Neural cell (in vitro differentiated cells): Measurements from ENCODE around the gene NT5C3A. TPM values are rescaled to one million over a fixed set of nuclear protein-coding genes. Genes with fewer than 3 reads are reported as not detected.
"Not testable (repeated sequence)": the region's sequence is repeated elsewhere in the genome, so short reads cannot be mapped to it uniquely, and the experiment has no call there.

Experiments
- H2AFZ ChIP-seq: fragments of 200-600, 300-800 bp; sonication (generic), shearing (Covaris generic); 2 replicates; pipeline ENCODE4 v1.6.0; 2014; ENCODE audit warnings: low read depth, mild to moderate bottlenecking, antibody characterized with exemption, low read length, moderate library complexity
- H3F3A ChIP-seq: fragments of 200-600 bp; shearing (Covaris generic); 2 replicates; pipeline ENCODE4 v1.6.1; 2016; ENCODE audit warnings: mild to moderate bottlenecking, moderate library complexity, mixed read lengths, antibody characterized with exemption, low read length; ENCODE audit not compliant: insufficient read depth, poor library complexity, severe bottlenecking
- H3K27ac ChIP-seq: fragments of 200-600, 300-800 bp; sonication (generic), shearing (Covaris generic); 2 replicates; pipeline ENCODE4 v1.5.1; 2014; ENCODE audit warnings: mild to moderate bottlenecking, low read length, moderate library complexity
- H3K27me3 ChIP-seq: fragments of 300-800, 200-600 bp; sonication (generic), shearing (Covaris generic); 2 replicates; pipeline ENCODE4 v1.6.0; 2014; ENCODE audit warnings: mild to moderate bottlenecking, low read depth, low read length, moderate library complexity; ENCODE audit not compliant: insufficient read depth
- H3K36me3 ChIP-seq: fragments of 300-800, 200-600 bp; sonication (generic), shearing (Covaris generic); 2 replicates; pipeline ENCODE4 v1.5.1; 2014; ENCODE audit warnings: mild to moderate bottlenecking, antibody characterized with exemption, low read length, moderate library complexity; ENCODE audit not compliant: insufficient read depth
- H3K4me2 ChIP-seq: fragments of 300-800, 200-600 bp; sonication (generic), shearing (Covaris generic); 2 replicates; pipeline ENCODE4 v1.6.0; 2014; ENCODE audit warnings: mild to moderate bottlenecking, low read length
- H3K4me3 ChIP-seq: fragments of 300-800, 200-600 bp; sonication (generic), shearing (Covaris generic); 2 replicates; pipeline ENCODE4 v1.5.1; 2014; ENCODE audit warnings: mild to moderate bottlenecking, low read length, moderate library complexity
- H3K79me2 ChIP-seq: fragments of 200-600 bp; shearing (Covaris generic); replicated peaks from 2 replicates; pipeline ENCODE4 v1.6.0; 2014; ENCODE audit warnings: mild to moderate bottlenecking, low read length, moderate library complexity; ENCODE audit not compliant: insufficient read depth
- H3K9ac ChIP-seq: fragments of 300-800, 200-600 bp; sonication (generic), shearing (Covaris generic); 2 replicates; pipeline ENCODE4 v1.6.1; 2016; ENCODE audit warnings: mild to moderate bottlenecking, low read length, mixed read lengths
- H3K9me2 ChIP-seq: fragments of 200-600 bp; shearing (Covaris generic); 2 replicates; pipeline ENCODE4 v1.6.1; 2016; ENCODE audit warnings: mild to moderate bottlenecking, low read length, mixed read lengths; ENCODE audit not compliant: insufficient read depth
- H3K9me3 ChIP-seq: fragments of 200-600, 300-800 bp; sonication (generic), shearing (Covaris generic); 2 replicates; pipeline ENCODE4 v1.6.1; 2016; ENCODE audit warnings: mild to moderate bottlenecking, mixed run types, low read length, moderate library complexity, mixed read lengths
- H4K20me1 ChIP-seq: fragments of 200-600 bp; shearing (Covaris generic); 2 replicates; pipeline ENCODE4 v1.6.1; 2016; ENCODE audit warnings: mild to moderate bottlenecking, mixed run types; ENCODE audit not compliant: insufficient read depth
- polyA plus RNA-seq: library from polyadenylated mRNA; depleted of rRNA; stranded (reverse); fragments of >200 nt; gene quantifications from 2 replicates; pipeline ENCODE4 v1.2.3, GENCODE V29; 2014

NT5C3A gene
- polyA plus RNA-seq, 1 donor from 2014 or later = 99.2 TPM

DNA sequence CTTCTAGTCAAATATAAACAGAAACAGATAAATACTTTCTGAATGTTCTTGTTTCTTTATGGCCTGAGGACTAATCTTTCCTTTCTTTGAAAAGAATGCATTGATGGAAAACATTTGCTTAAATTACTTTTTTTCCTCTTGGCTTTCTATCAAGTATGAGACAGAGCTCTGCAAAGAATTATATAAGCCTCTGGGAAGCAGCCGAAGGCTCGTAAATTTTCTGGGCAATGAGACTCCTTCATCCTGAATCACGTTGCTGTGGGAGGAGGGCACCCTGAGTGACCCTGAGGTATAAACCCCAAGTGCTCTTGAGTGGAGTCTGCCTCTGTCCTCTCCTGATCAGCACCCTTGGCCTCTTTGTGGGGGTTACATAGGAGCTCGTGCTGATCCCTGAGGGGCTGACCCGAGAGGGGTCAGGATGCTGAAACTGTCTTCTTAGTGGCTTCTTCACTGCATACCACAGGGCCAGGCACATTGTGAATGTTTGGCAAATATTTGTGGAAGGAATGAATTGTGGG, 71.4 kb downstream of the NT5C3A start:
- H3K27me3 ChIP-seq, H3K27ac ChIP-seq, H3K9ac ChIP-seq, H3K4me2 ChIP-seq, H4K20me1 ChIP-seq, H3K9me2 ChIP-seq, H3F3A ChIP-seq, H2AFZ ChIP-seq, H3K79me2 ChIP-seq, H3K36me3 ChIP-seq, H3K4me3 ChIP-seq, H3K9me3 ChIP-seq: not testable (repeated sequence)

DNA sequence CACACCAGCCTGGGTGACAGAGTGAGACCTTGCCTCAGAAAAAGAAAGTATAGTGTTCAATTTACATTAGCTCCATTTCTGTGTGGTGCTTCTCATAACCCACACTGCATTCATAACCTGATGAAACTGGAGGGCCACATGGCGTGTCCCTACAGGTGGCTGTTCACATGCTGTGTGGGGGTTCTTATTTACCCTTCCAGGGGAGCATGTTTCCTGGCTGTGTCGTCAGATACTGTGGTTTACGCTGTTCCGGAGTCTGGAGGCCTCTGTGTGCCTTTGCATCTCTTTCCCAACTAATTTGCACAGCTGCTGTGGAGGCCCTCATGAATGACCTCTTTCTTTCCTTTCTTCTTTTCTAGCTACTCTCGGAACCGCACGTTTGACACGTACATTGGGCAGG, 74.4 kb downstream of the NT5C3A start:
- H3K27me3 ChIP-seq, H3K9ac ChIP-seq, H3F3A ChIP-seq, H2AFZ ChIP-seq, H4K20me1 ChIP-seq, H3K27ac ChIP-seq, H3K9me3 ChIP-seq, H3K4me2 ChIP-seq, H3K79me2 ChIP-seq, H3K4me3 ChIP-seq, H3K9me2 ChIP-seq, H3K36me3 ChIP-seq: not testable (repeated sequence)

DNA sequence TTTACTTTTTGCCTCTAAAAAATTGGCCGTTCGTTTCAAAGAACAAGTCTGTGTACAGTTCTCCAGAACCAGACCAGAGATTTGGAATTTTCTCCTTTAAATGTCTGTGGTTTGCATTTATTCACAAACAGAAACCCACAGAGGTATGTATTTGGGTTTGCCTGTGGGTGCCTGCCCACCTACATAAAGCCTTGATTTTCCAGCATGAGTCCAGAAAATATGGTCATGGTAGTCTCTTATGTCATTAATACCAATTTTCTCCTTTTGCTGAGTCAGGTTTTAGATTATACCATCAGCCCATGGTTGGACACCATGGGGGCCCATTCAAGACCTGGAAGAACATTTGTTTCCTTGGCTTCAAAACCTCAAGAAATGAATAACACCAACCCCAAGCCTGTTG, 82.7 kb downstream of the NT5C3A start:
- not testable (repeated sequence) for H2AFZ ChIP-seq, H3K9ac ChIP-seq, H3K9me3 ChIP-seq, H3K27me3 ChIP-seq, H3K79me2 ChIP-seq, H4K20me1 ChIP-seq, H3K36me3 ChIP-seq, H3K4me2 ChIP-seq, H3K9me2 ChIP-seq, H3K27ac ChIP-seq, H3F3A ChIP-seq, H3K4me3 ChIP-seq

DNA sequence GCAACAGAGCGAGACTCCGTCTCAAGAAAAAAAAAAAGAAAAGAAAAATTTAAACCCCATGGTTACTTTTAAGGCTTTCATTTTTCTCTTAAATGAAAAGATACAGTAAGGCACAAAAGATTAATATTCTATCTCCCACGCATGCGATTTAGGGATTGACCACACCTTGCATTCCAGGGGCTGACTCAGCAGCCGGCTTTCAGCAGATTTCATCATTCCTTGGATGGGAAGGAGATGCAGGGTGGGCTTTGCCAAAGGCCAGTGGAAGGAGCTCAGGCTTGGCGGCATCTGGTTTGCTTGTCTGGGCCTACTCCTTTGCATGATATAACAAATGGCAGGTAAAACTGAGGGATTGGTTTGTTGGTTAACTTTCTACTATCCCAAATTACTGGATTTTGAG, 83.3 kb downstream of the NT5C3A start:
- not testable (repeated sequence) for H3K27me3 ChIP-seq, H3K9ac ChIP-seq, H3K36me3 ChIP-seq, H3K4me3 ChIP-seq, H2AFZ ChIP-seq, H4K20me1 ChIP-seq, H3K4me2 ChIP-seq, H3K79me2 ChIP-seq, H3K9me2 ChIP-seq, H3K27ac ChIP-seq, H3K9me3 ChIP-seq, H3F3A ChIP-seq

DNA sequence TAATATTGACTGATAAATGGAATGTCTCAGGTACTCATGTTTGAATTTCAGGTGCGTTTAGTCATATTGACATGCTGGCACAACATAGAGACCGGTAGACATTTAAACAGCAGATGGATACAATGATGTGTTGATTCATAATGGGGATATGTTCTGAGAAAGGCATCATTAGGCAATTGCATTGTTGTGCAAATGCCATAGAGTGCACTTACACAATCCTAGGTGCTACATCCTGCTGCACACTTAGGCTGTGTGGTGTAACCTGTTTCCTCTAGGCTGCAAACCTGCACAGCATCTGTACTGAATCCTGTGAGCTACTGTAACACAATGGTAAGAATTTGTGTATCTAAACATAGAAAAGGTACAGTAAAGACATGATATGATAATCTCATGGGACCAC, 85.4 kb downstream of the NT5C3A start:
- not testable (repeated sequence) for H3K4me2 ChIP-seq, H3K79me2 ChIP-seq, H4K20me1 ChIP-seq, H2AFZ ChIP-seq, H3K9me2 ChIP-seq, H3K27ac ChIP-seq, H3K9me3 ChIP-seq, H3K9ac ChIP-seq, H3K27me3 ChIP-seq, H3K4me3 ChIP-seq, H3F3A ChIP-seq, H3K36me3 ChIP-seq

DNA sequence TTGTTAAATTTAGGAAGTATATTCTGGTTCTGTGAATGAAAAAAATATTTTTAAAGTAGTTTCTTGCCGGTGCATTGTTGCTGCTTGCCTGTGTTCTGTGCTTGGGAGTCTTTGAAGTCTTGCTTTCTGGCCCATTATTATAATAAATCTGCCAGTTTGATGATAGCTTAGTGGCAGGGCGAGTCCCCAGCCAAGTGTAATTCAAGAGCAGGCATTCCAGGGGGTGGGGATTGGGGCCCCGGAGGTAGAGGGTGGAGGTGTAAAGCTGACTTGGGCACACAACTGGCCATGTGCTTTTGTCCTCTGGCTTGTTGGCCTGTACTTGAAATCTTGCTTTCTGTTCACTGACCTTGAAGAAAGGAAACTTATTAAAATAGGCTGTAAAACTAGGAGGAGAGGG, 90.6 kb downstream of the NT5C3A start:
- H3K36me3 ChIP-seq, H3K79me2 ChIP-seq, H4K20me1 ChIP-seq, H3K27me3 ChIP-seq, H3K4me3 ChIP-seq, H3K4me2 ChIP-seq, H3K27ac ChIP-seq, H3K9me2 ChIP-seq, H2AFZ ChIP-seq, H3K9me3 ChIP-seq, H3K9ac ChIP-seq, H3F3A ChIP-seq: not testable (repeated sequence)

DNA sequence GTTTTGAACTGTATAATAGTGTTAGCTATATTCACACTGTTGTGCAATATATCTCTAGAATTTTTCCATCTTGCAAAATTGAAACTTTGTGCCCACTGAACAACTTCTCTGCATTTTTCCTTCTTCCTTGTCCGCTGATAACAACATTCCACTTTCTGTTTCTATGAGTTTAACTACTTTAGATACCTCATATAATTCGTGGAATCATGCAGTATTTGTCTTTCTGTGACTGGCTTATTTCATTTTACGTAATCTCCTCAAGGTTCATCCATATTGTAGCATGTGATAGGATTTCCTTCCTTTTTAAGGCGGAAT, 95.4 kb downstream of the NT5C3A start:
- H3K27ac ChIP-seq = not testable (repeated sequence)

DNA sequence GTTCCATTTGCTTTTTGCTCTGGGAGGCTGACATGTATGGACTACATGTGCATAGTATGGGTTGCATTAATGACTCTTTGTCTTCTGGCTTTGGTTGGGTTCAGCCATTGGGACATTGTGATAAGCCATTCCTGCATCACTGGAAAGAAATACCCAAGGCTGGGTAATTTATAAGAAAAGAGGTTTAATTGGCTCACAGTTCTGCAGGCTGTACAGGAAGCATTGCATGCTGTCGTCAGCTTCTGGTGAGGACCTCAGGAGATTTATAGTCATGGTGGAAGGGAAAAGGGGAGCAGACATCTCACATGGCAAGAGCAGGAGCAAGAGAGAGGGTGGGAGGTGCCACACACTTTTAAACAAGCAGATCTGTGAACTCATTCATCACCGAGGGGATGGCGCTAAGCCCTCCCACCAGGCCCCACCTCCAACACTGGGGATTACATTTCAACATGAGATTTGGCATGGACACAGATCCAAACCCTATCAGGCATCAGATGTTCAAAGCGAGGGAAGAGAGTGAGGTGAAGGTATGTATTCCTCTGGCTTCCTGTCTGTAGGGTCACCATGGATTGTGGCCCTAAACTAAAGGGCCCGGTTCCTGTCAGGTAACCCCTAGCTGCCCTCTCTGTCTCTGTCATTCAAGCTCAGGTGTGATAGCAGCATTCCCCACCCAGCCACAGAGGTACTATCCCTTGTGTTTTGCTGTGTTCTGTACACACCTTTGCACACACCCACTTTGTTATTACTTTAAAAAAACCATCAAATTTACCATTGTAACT, 95.9 kb downstream of the NT5C3A start:
- H4K20me1 ChIP-seq, H2AFZ ChIP-seq, H3K27ac ChIP-seq, H3F3A ChIP-seq, H3K36me3 ChIP-seq, H3K9me3 ChIP-seq, H3K9ac ChIP-seq, H3K27me3 ChIP-seq, H3K4me3 ChIP-seq, H3K4me2 ChIP-seq, H3K79me2 ChIP-seq, H3K9me2 ChIP-seq: not testable (repeated sequence)

More for the DNA sequence above, 95.4 kb downstream of the NT5C3A start:
- not testable (repeated sequence) for H3K9me3 ChIP-seq, H3K79me2 ChIP-seq, H3K9me2 ChIP-seq, H2AFZ ChIP-seq, H3F3A ChIP-seq, H3K4me2 ChIP-seq, H3K27me3 ChIP-seq, H3K9ac ChIP-seq, H3K4me3 ChIP-seq, H3K36me3 ChIP-seq, H4K20me1 ChIP-seq
